B cell (primary cell): Measurements from ENCODE around the gene CDC34. TPM values are rescaled to one million over a fixed set of nuclear protein-coding genes. Genes with fewer than 3 reads are reported as not detected.

Source experiments
- ATAC-seq: fragments of 200-7000 bp; cut with Tn5 transposase; one replicate; pipeline ENCODE4 v1.10.0; 2021; ENCODE audit warnings: low read depth, mild to moderate bottlenecking, moderate number of reproducible peaks, moderate library complexity
- CTCF ChIA-PET: fragments of 350-600 bp; sonication (Branson Sonifier 250); formaldehyde crosslinking; loops from one replicate; lab custom pipeline; 2021; ENCODE audit warnings: antibody characterized with exemption, inconsistent platforms; lab: Charles Lee
- POLR2A ChIA-PET: fragments of 350-600 bp; sonication (Branson Sonifier 250); formaldehyde crosslinking; loops from one replicate; lab custom pipeline; 2021; ENCODE audit warnings: antibody characterized with exemption; lab: Charles Lee
- DNase-seq: peaks from one replicate; pipeline ENCODE4 v3.0.0; 2013
- H2AFZ ChIP-seq: 2 replicates; pipeline ENCODE4 v1.6.1; 2012; ENCODE audit warnings: mild to moderate bottlenecking, low read depth, low read length; ENCODE audit not compliant: insufficient read depth, poor library complexity, severe bottlenecking
- H3K27ac ChIP-seq, 2 donors: 1 replicate in 1 of 2; 2 replicates in 1 of 2; pipeline ENCODE4 v1.5.1; 2012 to 2013; ENCODE audit warnings: low read length in 2 of 2, mild to moderate bottlenecking in 2 of 2, moderate library complexity in 1 of 2
- H3K27me3 ChIP-seq, 4 experiments: fragments of 200-600 bp in 1 of 4; sonication (generic) in 1 of 4; replicated peaks in 1 of 4; 1 replicate in 2 of 4; 2 replicates in 2 of 4; pipeline versions ENCODE4 v1.6.1 to v1.7.0; 2013 to 2016; ENCODE audit warnings: low read length in 3 of 4, mild to moderate bottlenecking in 2 of 4, mixed read lengths in 1 of 4, moderate library complexity in 1 of 4; ENCODE audit not compliant: insufficient read depth in 4 of 4, control insufficient read depth in 3 of 4; ENCODE audit errors: control extremely low read depth in 1 of 4
- H3K36me3 ChIP-seq, 2 experiments: replicated peaks in 1 of 2; 1 replicate in 1 of 2; 2 replicates in 1 of 2; pipeline versions ENCODE4 v1.6.1 to v1.7.1; 2013; ENCODE audit warnings: low read length in 1 of 2; ENCODE audit not compliant: insufficient read depth in 2 of 2, control insufficient read depth in 1 of 2; ENCODE audit errors: control extremely low read depth in 1 of 2, extremely low read depth in 1 of 2
- H3K4me1 ChIP-seq, 2 donors: fragments of 200-600 bp in 1 of 2; sonication (generic) in 1 of 2; 1 replicate in 1 of 2; 2 replicates in 1 of 2; pipeline versions ENCODE4 v1.5.1 to v1.6.1; 2013 to 2017; ENCODE audit warnings: low read length in 2 of 2; ENCODE audit not compliant: control insufficient read depth in 2 of 2, insufficient read depth in 2 of 2
- H3K4me2 ChIP-seq: replicated peaks from 2 replicates; pipeline ENCODE3; 2012; ENCODE audit warnings: mild to moderate bottlenecking, low read depth, low read length; ENCODE audit not compliant: poor library complexity, severe bottlenecking
- H3K4me3 ChIP-seq, 5 experiments: fragments of 200-600 bp in 1 of 5; sonication (generic) in 1 of 5; 1 replicate in 3 of 5; 2 replicates in 2 of 5; pipeline versions ENCODE4 v1.5.1 to v1.7.0; 2011 to 2016; ENCODE audit warnings: low read length in 4 of 5, mild to moderate bottlenecking in 4 of 5, low read depth in 2 of 5, control low read depth in 1 of 5, moderate library complexity in 1 of 5; ENCODE audit not compliant: insufficient read depth in 1 of 5; ENCODE audit errors: control extremely low read depth in 1 of 5, extremely low read depth in 1 of 5
- H3K79me2 ChIP-seq: fragments of 200-600 bp; sonication (generic); one replicate; pipeline ENCODE4 v1.6.0; 2016; ENCODE audit warnings: low read length; ENCODE audit not compliant: control insufficient read depth, insufficient read depth
- H3K9ac ChIP-seq: fragments of 200-600 bp; sonication (generic); 2 replicates; pipeline ENCODE4 v1.6.1; 2017; ENCODE audit warnings: mild to moderate bottlenecking, low read length, moderate library complexity
- H3K9me3 ChIP-seq, 3 donors: one replicate each; pipeline versions ENCODE4 v1.6.1 to v1.7.1; 2013; ENCODE audit warnings: low read length in 2 of 3; ENCODE audit not compliant: control insufficient read depth in 2 of 3, insufficient read depth in 1 of 3; ENCODE audit errors: control extremely low read depth in 1 of 3
- H4K20me1 ChIP-seq: 2 replicates; pipeline ENCODE4 v1.6.0; 2012; ENCODE audit warnings: mild to moderate bottlenecking, low read length; ENCODE audit not compliant: insufficient read depth, control insufficient read depth, poor library complexity, severe bottlenecking
- H3K27ac Mint-ChIP-seq: one replicate; pipeline ENCODE4 v1.8.0; 2021; ENCODE audit warnings: mixed read lengths
- H3K27me3 Mint-ChIP-seq: one replicate; pipeline ENCODE4 v1.8.0; 2021; ENCODE audit warnings: mixed read lengths
- H3K4me1 Mint-ChIP-seq: one replicate; pipeline ENCODE4 v1.8.0; 2021; ENCODE audit warnings: mixed read lengths
- H3K4me3 Mint-ChIP-seq: one replicate; pipeline ENCODE4 v1.8.0; 2021; ENCODE audit warnings: mixed read lengths
- H3K9me3 Mint-ChIP-seq: one replicate; pipeline ENCODE4 v1.8.0; 2022; ENCODE audit warnings: mixed read lengths; ENCODE audit not compliant: insufficient read depth
- EZH2 ChIP-seq: IDR thresholded peaks from 2 replicates; pipeline ENCODE4 v1.6.1; 2012; ENCODE audit warnings: borderline replicate concordance, low read depth, mild to moderate bottlenecking, moderate library complexity, low read length; ENCODE audit not compliant: insufficient read depth, poor library complexity, severe bottlenecking
- WGBS: methylation state at CpG from one replicate; pipeline ENCODE4 v1.1.5; 2013; ENCODE audit warnings: missing lambda C conversion rate; ENCODE audit not compliant: insufficient coverage; 5-methylcytosine and 5-hydroxymethylcytosine counted together
- intact Hi-C: fragments of 100-400 bp; cut with micrococcal nuclease; formaldehyde crosslinking; loops from one replicate; pipeline ENCODE4 v1.10.0; 2022
- polyA plus RNA-seq: library from polyadenylated mRNA; depleted of rRNA; stranded (reverse); fragments of >200 nt; gene quantifications from 2 replicates; pipeline ENCODE4 v1.2.3, GENCODE V29; 2012
- total RNA-seq, 2 donors: library from RNA; stranded (reverse); fragments of 120-200 nt in 1 of 2; gene quantifications; 1 replicate in 1 of 2; 2 replicates in 1 of 2; pipeline versions ENCODE4 v1.2.3 to v1.2.4, GENCODE V29; 2013 to 2022
- TF ChIP-seq, protein P1 (sequence below): fragments of 200-600 bp; IDR thresholded peaks from one replicate; pipeline ENCODE4 v1.8.0; 2022; ENCODE audit warnings: antibody characterized with exemption, mild to moderate bottlenecking

The CDC34 gene
- total and polyA plus RNA-seq, 2 donors (not counting 1 experiment from before 2014, with no cell fraction given): 26.9 to 28.4 TPM

DNA sequence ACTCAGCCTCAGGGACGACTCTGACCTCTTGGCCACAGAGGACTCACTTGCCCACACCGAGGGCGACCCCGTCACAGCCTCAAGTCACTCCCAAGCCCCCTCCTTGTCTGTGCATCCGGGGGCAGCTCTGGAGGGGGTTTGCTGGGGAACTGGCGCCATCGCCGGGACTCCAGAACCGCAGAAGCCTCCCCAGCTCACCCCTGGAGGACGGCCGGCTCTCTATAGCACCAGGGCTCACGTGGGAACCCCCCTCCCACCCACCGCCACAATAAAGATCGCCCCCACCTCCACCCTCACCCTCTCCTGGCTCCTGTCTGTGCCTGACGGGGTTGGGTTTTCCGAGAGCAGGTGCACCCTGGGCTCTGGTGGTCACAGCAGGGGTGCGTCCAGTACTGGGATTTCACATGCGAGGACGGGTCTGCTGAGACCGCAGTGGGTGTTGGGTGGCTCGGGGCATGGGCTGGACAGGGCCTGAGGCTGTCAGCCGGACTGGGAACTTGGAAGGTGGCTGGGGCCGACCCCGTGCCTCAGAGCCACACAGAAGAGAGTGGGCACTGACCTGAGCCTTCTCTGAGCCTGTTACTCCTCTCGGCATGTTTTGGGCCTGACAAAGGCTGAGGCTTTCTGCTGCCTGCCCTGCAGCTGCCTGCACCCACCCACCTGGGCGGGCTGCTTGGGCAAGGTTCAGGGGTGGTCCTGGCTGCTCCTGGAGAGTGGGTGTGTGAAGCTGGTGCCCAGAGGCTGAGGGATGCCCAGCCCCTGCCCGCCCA is 51.8 kb downstream of the CDC34 start:
- peaks cover 0 to 33% of the 10 kb centered on the region in 2 experiments for H3K36me3 ChIP-seq
- no peak overlapping the region for H3K9ac ChIP-seq
- no peak overlapping the region for H3K4me3 ChIP-seq
- H3K4me3 Mint-ChIP-seq: no peak overlapping the region
- ATAC-seq (no peak), DNase-seq (peak; percentile 18)
- no peak overlapping the region for H3K27ac ChIP-seq
- H3K9me3 Mint-ChIP-seq: no peaks in the 10 kb centered on the region
- POLR2A ChIA-PET: no interaction called here
- no peak overlapping the region for H3K4me2 ChIP-seq
- peaks cover 4 to 8% of the 10 kb centered on the region in 2 donors for H3K4me1 ChIP-seq
- no peak for TF ChIP-seq EZH2
- peaks cover 16% of the 10 kb centered on the region for H3K79me2 ChIP-seq
- H3K27me3 Mint-ChIP-seq: peaks cover 8% of the 10 kb centered on the region
- 96% methylated on average over 18 of the region's 27 CpGs for WGBS
- no peaks in the 10 kb centered on the region for H3K9me3 ChIP-seq
- H3K4me1 Mint-ChIP-seq: peaks cover 3% of the 10 kb centered on the region
- CTCF ChIA-PET: interaction anchor here (0.7 to 4.2 kb wide), 8 partner anchors 8 to 788 kb away, joined by 3 to 39 read pairs (median 4); no protein-coding TSS in a partner anchor
- no peak overlapping the region for H2AFZ ChIP-seq
- H3K27me3 ChIP-seq: peaks cover 0 to 26% (median 8%) of the 10 kb centered on the region in 4 experiments
- intact Hi-C loops: no loop called here
- no peak overlapping the region for H3K27ac Mint-ChIP-seq
- peaks cover 51% of the 10 kb centered on the region for H4K20me1 ChIP-seq

GRCh38 chr19:583968-584239 is 52.3 kb downstream of the CDC34 start:
- peaks cover 13% of the 10 kb centered on the region for H3K79me2 ChIP-seq
- ChIA-PET CTCF (interaction anchor here (0.6 to 4.2 kb wide), 11 partner anchors 8 to 787 kb away, joined by 3 to 39 read pairs (median 5); no protein-coding TSS in a partner anchor), POLR2A (no interaction called here)
- H3K4me3 Mint-ChIP-seq: no peak overlapping the region
- no peak overlapping the region for H2AFZ ChIP-seq
- peaks cover 0 to 33% of the 10 kb centered on the region in 2 experiments for H3K36me3 ChIP-seq
- intact Hi-C loops: loop anchor here (1.0 kb wide), 1 partner anchor 150 kb away; no protein-coding TSS in a partner anchor
- TF ChIP-seq, protein P1, sequence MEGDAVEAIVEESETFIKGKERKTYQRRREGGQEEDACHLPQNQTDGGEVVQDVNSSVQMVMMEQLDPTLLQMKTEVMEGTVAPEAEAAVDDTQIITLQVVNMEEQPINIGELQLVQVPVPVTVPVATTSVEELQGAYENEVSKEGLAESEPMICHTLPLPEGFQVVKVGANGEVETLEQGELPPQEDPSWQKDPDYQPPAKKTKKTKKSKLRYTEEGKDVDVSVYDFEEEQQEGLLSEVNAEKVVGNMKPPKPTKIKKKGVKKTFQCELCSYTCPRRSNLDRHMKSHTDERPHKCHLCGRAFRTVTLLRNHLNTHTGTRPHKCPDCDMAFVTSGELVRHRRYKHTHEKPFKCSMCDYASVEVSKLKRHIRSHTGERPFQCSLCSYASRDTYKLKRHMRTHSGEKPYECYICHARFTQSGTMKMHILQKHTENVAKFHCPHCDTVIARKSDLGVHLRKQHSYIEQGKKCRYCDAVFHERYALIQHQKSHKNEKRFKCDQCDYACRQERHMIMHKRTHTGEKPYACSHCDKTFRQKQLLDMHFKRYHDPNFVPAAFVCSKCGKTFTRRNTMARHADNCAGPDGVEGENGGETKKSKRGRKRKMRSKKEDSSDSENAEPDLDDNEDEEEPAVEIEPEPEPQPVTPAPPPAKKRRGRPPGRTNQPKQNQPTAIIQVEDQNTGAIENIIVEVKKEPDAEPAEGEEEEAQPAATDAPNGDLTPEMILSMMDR: no peak
- TF ChIP-seq EZH2: no peak
- H3K9ac ChIP-seq: no peak overlapping the region
- peaks cover 12% of the 10 kb centered on the region for H3K27me3 Mint-ChIP-seq
- H3K27me3 ChIP-seq: peaks cover 0 to 32% (median 11%) of the 10 kb centered on the region in 4 experiments
- no peaks in the 10 kb centered on the region for H3K9me3 Mint-ChIP-seq
- peaks cover 9 to 13% of the 10 kb centered on the region in 2 donors for H3K4me1 ChIP-seq
- H3K9me3 ChIP-seq: peaks cover 0 to under 1% (median 0%) of the 10 kb centered on the region in 3 donors
- H3K4me2 ChIP-seq: no peak overlapping the region
- H3K4me3 ChIP-seq: no peak overlapping the region
- peaks cover 6% of the 10 kb centered on the region for H3K4me1 Mint-ChIP-seq
- no peak for ATAC-seq
- H3K27ac Mint-ChIP-seq: no peak overlapping the region
- 96% methylated on average over 5 of the region's 5 CpGs for WGBS
- no peak for DNase-seq
- no peak overlapping the region for H3K27ac ChIP-seq
- H4K20me1 ChIP-seq: peaks cover 46% of the 10 kb centered on the region
